ENCODE measurements around the gene CCNI.

DNA sequence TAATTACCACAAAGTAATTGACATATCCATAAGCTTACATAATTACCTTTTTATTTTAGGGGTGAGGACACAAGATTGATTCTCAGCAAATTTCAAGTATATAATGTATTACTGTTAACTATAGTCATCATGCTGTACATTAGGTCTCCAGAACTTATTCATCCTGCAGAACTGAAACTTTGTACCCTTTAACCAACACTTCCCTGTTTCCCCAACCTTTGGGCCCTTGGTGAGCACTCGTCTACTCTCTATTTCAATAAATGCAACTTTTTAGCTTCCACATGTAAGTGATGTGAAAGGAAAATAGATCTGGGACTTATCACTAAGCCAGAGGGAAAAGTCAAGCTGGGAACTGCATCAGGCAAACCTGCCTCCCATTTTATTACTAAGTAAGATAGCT is 47.6 kb upstream of the CCNI start:
- TF ChIP-seq POLR2AphosphoS5 (IDR thresholded peaks at IDR 0.05; ENCODE audit: low read depth, low read length) (no peak), POLR2A (IDR thresholded peaks at IDR 0.05; ENCODE audit: low read depth, low read length) (no peak), PAX5 (IDR thresholded peaks at IDR 0.05; ENCODE audit: insufficient read depth, low read length, severe bottlenecking) (no peak)
